Right lobe of liver (tissue), 4 donors: ENCODE measurements around the gene TRMT1.

Experiments
- POLR2A ChIP-seq: fragments of 450-650 bp; IDR thresholded peaks from one replicate; pipeline ENCODE4 v1.6.1; 2017; ENCODE audit warnings: antibody characterized with exemption, mild to moderate bottlenecking
- TF ChIP-seq, protein P1 (sequence below), 4 donors: fragments of 200-600 bp in 3 of 4; fragments of 450-650 bp in 1 of 4; IDR thresholded peaks; one replicate each; pipeline versions ENCODE4 v1.5.1 to v1.8.0; 2016 to 2022; ENCODE audit warnings: antibody characterized with exemption in 4 of 4, mild to moderate bottlenecking in 2 of 4
- donor health status: DM: no; HTN: no; CAD: no.
- donor health status: DM: no; HTN: no; CAD: no.
- donor health status: DM: no; HTN: yes; CAD: no.

DNA sequence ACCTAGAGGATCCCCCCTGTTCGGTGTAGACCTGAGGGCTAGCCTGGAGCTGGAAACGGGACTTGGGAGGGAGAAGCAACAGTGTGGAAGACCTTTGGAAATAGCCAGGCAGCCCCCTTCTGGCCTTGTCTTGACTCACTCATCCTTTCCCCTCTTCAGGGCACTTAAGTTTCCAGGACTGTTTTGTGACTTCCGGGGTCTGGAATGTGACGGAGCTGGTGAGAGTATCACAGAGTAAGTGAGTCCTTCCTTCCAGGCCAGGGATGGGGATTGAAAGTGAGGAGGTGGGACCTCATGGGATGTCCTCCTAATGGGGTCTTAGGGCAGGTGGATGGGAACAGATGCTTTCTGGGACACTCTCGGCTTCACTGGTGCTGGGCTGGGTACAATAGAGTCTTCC lies 43.3 kb downstream of the TRMT1 start:
- no peak for TF ChIP-seq POLR2A
- TF ChIP-seq, protein P1, sequence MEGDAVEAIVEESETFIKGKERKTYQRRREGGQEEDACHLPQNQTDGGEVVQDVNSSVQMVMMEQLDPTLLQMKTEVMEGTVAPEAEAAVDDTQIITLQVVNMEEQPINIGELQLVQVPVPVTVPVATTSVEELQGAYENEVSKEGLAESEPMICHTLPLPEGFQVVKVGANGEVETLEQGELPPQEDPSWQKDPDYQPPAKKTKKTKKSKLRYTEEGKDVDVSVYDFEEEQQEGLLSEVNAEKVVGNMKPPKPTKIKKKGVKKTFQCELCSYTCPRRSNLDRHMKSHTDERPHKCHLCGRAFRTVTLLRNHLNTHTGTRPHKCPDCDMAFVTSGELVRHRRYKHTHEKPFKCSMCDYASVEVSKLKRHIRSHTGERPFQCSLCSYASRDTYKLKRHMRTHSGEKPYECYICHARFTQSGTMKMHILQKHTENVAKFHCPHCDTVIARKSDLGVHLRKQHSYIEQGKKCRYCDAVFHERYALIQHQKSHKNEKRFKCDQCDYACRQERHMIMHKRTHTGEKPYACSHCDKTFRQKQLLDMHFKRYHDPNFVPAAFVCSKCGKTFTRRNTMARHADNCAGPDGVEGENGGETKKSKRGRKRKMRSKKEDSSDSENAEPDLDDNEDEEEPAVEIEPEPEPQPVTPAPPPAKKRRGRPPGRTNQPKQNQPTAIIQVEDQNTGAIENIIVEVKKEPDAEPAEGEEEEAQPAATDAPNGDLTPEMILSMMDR (IDR thresholded peaks at IDR 0.05), result no peak
